Hepatocyte (in vitro differentiated cells): ENCODE results near the gene ADAMTS12. TPM values are rescaled to one million over a fixed set of nuclear protein-coding genes. Genes with fewer than 3 reads are reported as not detected.
A peak's percentile ranks its signal among the peaks of the same experiment; 100 is the strongest.

Experiments
- DNase-seq: peaks from one replicate; pipeline ENCODE4 v3.0.0-alpha.2; 2016; ENCODE audit warnings: low spot score
- H2AFZ ChIP-seq: fragments of 200-600 bp; sonication (generic); 2 replicates; pipeline ENCODE4 v1.6.0; 2016; ENCODE audit warnings: antibody characterized with exemption, mild to moderate bottlenecking
- H3K27ac ChIP-seq: fragments of 200-600 bp; sonication (generic); 2 replicates; pipeline ENCODE4 v1.5.1; 2016; ENCODE audit warnings: mild to moderate bottlenecking
- H3K27me3 ChIP-seq: fragments of 200-600 bp; sonication (generic); 2 replicates; pipeline ENCODE4 v1.6.1; 2016
- H3K36me3 ChIP-seq: fragments of 200-600 bp; sonication (generic); replicated peaks from 2 replicates; pipeline ENCODE4 v1.5.1; 2016; ENCODE audit warnings: low read depth; ENCODE audit not compliant: insufficient read depth
- H3K4me1 ChIP-seq: fragments of 200-600 bp; sonication (generic); 2 replicates; pipeline ENCODE4 v1.5.1; 2016; ENCODE audit warnings: mild to moderate bottlenecking, moderate library complexity; ENCODE audit not compliant: insufficient read depth
- H3K4me2 ChIP-seq: fragments of 200-600 bp; sonication (generic); 2 replicates; pipeline ENCODE4 v1.6.0; 2016
- H3K4me3 ChIP-seq: fragments of 200-600 bp; sonication (generic); 2 replicates; pipeline ENCODE4 v1.5.1; 2016; ENCODE audit warnings: mild to moderate bottlenecking
- H3K79me2 ChIP-seq: fragments of 200-600 bp; sonication (generic); 2 replicates; pipeline ENCODE4 v1.6.0; 2017; ENCODE audit warnings: mild to moderate bottlenecking
- H3K9me2 ChIP-seq: fragments of 200-600 bp; sonication (generic); replicated peaks from 2 replicates; pipeline ENCODE4 v1.6.0; 2017; ENCODE audit warnings: mild to moderate bottlenecking; ENCODE audit not compliant: insufficient read depth
- H3K9me3 ChIP-seq: fragments of 200-600 bp; sonication (generic); 2 replicates; pipeline ENCODE4 v1.5.1; 2016; ENCODE audit warnings: low read depth, mild to moderate bottlenecking
- H4K20me1 ChIP-seq: fragments of 200-600 bp; sonication (generic); 2 replicates; pipeline ENCODE4 v1.6.0; 2016; ENCODE audit warnings: mild to moderate bottlenecking; ENCODE audit not compliant: insufficient read depth, poor library complexity, severe bottlenecking
- CTCF ChIP-seq: fragments of 200-600 bp; sonication (generic); IDR thresholded peaks from 2 replicates; pipeline ENCODE4 v1.5.1; 2016; ENCODE audit warnings: antibody characterized with exemption, mild to moderate bottlenecking; ENCODE audit not compliant: poor library complexity
- EZH2 ChIP-seq: fragments of 200-600 bp; sonication (generic); IDR thresholded peaks from 2 replicates; pipeline ENCODE4 v1.6.1; 2016; ENCODE audit warnings: antibody characterized with exemption, mild to moderate bottlenecking, borderline replicate concordance
- EZH2phosphoT487 ChIP-seq: fragments of 200-600 bp; sonication (generic); IDR thresholded peaks from one replicate; pipeline ENCODE4 v1.6.1; 2018; ENCODE audit warnings: antibody characterized with exemption, mild to moderate bottlenecking, low read depth, moderate library complexity; ENCODE audit not compliant: unreplicated experiment, severe bottlenecking
- WGBS: methylation state at CpG from one replicate; pipeline ENCODE4 v1.1.6; 2016; ENCODE audit warnings: low lambda C conversion rate; ENCODE audit errors: missing lambda C conversion rate; 5-methylcytosine and 5-hydroxymethylcytosine counted together
- polyA plus RNA-seq: library from polyadenylated mRNA; unstranded; fragments of >200 nt; fragmentation: Nextera tagmentation; extraction: Ambion mirVana; gene quantifications from 2 replicates; pipeline ENCODE4 v1.2.1, GENCODE V29; 2016
- total RNA-seq: library from RNA; depleted of rRNA; stranded (reverse); fragments of >200 nt; gene quantifications from 2 replicates; pipeline ENCODE4 v1.2.3, GENCODE V29; 2014

Gene ADAMTS12
- total and polyA plus RNA-seq, 2 experiments from 2014 or later = 3.2 to 8.9 TPM

- Histone ChIP-seq H3K4me2 (no peak overlapping the region), H3K9me3 (no peaks in the 10 kb centered on the region), H3K27ac (no peak overlapping the region), H3K27me3 (no peaks in the 10 kb centered on the region), H4K20me1 (no peaks in the 10 kb centered on the region), H3K4me1 (no peaks in the 10 kb centered on the region), H2AFZ (no peak overlapping the region), H3K36me3 (no peaks in the 10 kb centered on the region), H3K9me2 (no peaks in the 10 kb centered on the region), H3K79me2 (no peaks in the 10 kb centered on the region), H3K4me3 (no peak overlapping the region)
- 82% methylated on average over 1 of the region's 1 CpG for WGBS
- TF ChIP-seq EZH2 = no peak
- TF ChIP-seq EZH2phosphoT487 = no peak
- TF ChIP-seq CTCF = no peak
- DNase-seq = no peak
Measured at GRCh38 chr5:33745101-33745770, 146.6 kb downstream of the ADAMTS12 start.

GRCh38 chr5:33743099-33743498 lies 148.7 kb downstream of the ADAMTS12 start:
- WGBS = 45% methylated on average over 3 of the region's 3 CpGs
- no peak for DNase-seq
- Histone ChIP-seq H3K79me2 (no peaks in the 10 kb centered on the region), H2AFZ (no peak overlapping the region), H4K20me1 (no peaks in the 10 kb centered on the region), H3K27me3 (no peaks in the 10 kb centered on the region), H3K9me2 (no peaks in the 10 kb centered on the region), H3K36me3 (no peaks in the 10 kb centered on the region), H3K4me1 (no peaks in the 10 kb centered on the region), H3K4me2 (no peak overlapping the region), H3K4me3 (no peak overlapping the region), H3K27ac (no peak overlapping the region), H3K9me3 (no peaks in the 10 kb centered on the region)
- TF ChIP-seq EZH2 (no peak), EZH2phosphoT487 (no peak), CTCF (no peak)

- no peak overlapping the region for H3K27ac ChIP-seq
- H3K27me3 ChIP-seq = no peaks in the 10 kb centered on the region
- 59% methylated on average over 2 of the region's 2 CpGs for WGBS
- no peak overlapping the region for H3K4me2 ChIP-seq
- no peaks in the 10 kb centered on the region for H3K9me3 ChIP-seq
- no peak overlapping the region for H2AFZ ChIP-seq
- no peaks in the 10 kb centered on the region for H3K36me3 ChIP-seq
- H4K20me1 ChIP-seq = no peaks in the 10 kb centered on the region
- H3K4me3 ChIP-seq = no peak overlapping the region
- TF ChIP-seq EZH2phosphoT487 = no peak
- TF ChIP-seq CTCF = no peak
- no peak for TF ChIP-seq EZH2
- H3K9me2 ChIP-seq = no peaks in the 10 kb centered on the region
- no peak for DNase-seq
- no peaks in the 10 kb centered on the region for H3K4me1 ChIP-seq
- H3K79me2 ChIP-seq = no peaks in the 10 kb centered on the region
Measured at GRCh38 chr5:33742181-33742580, 149.6 kb downstream of the ADAMTS12 start.

GRCh38 chr5:33738967-33739366 lies 152.8 kb downstream of the ADAMTS12 start:
- WGBS = 58% methylated on average over 6 of the region's 6 CpGs
- no peak overlapping the region for H3K4me2 ChIP-seq
- peaks cover 3% of the 10 kb centered on the region for H3K4me1 ChIP-seq
- no peak for DNase-seq
- H3K27ac ChIP-seq = peak overlapping the region; percentile 20
- H3K36me3 ChIP-seq = no peaks in the 10 kb centered on the region
- H3K9me3 ChIP-seq = no peaks in the 10 kb centered on the region
- no peaks in the 10 kb centered on the region for H4K20me1 ChIP-seq
- no peaks in the 10 kb centered on the region for H3K27me3 ChIP-seq
- no peaks in the 10 kb centered on the region for H3K79me2 ChIP-seq
- H3K9me2 ChIP-seq = no peaks in the 10 kb centered on the region
- H2AFZ ChIP-seq = no peak overlapping the region
- no peak for TF ChIP-seq EZH2phosphoT487
- no peak for TF ChIP-seq EZH2
- no peak for TF ChIP-seq CTCF
- no peak overlapping the region for H3K4me3 ChIP-seq
